Activated B cell treated with CpG ODN at 0.5 μM for 24 hours (primary cell): Measurements from ENCODE around the gene PIR. TPM values are rescaled to one million over a fixed set of nuclear protein-coding genes. Genes with fewer than 3 reads are reported as not detected.

Experiments used
- ATAC-seq: fragments of 200-7000 bp; cut with Tn5 transposase; one replicate; pipeline ENCODE4 v1.10.0; 2021; ENCODE audit warnings: low read depth, mild to moderate bottlenecking, moderate library complexity
- CTCF ChIA-PET: fragments of 350-600 bp; sonication (Branson Sonifier 250); formaldehyde crosslinking; loops from one replicate; lab custom pipeline; 2021; ENCODE audit warnings: antibody characterized with exemption; lab: Charles Lee
- POLR2A ChIA-PET: fragments of 350-600 bp; sonication (Branson Sonifier 250); formaldehyde crosslinking; loops from one replicate; lab custom pipeline; 2021; ENCODE audit warnings: antibody characterized with exemption; lab: Charles Lee
- DNase-seq: peaks from one replicate; pipeline ENCODE4 v3.0.0; 2022
- H3K27ac Mint-ChIP-seq: one replicate; pipeline ENCODE4 v1.8.0; 2020; ENCODE audit warnings: mixed read lengths
- H3K27me3 Mint-ChIP-seq: one replicate; pipeline ENCODE4 v1.8.0; 2021; ENCODE audit warnings: mixed read lengths
- H3K36me3 Mint-ChIP-seq: one replicate; pipeline ENCODE4 v1.8.0; 2021; ENCODE audit warnings: low read depth, mixed read lengths
- H3K4me1 Mint-ChIP-seq: one replicate; pipeline ENCODE4 v1.8.0; 2021; ENCODE audit warnings: mixed read lengths
- H3K4me3 Mint-ChIP-seq: one replicate; pipeline ENCODE4 v1.8.0; 2020; ENCODE audit warnings: mild to moderate bottlenecking, mixed read lengths
- H3K9me3 Mint-ChIP-seq: one replicate; pipeline ENCODE4 v1.8.0; 2020; ENCODE audit warnings: mixed read lengths
- intact Hi-C: fragments of 100-400 bp; cut with micrococcal nuclease; formaldehyde crosslinking; loops from one replicate; pipeline ENCODE4 v1.15.1; 2024
- total RNA-seq: library from RNA; stranded (reverse); gene quantifications from 2 replicates; pipeline ENCODE4 v1.2.3, GENCODE V29; 2022
- TF ChIP-seq, protein P1 (sequence below): fragments of 200-600 bp; IDR thresholded peaks from one replicate; pipeline ENCODE4 v1.8.0; 2022; ENCODE audit warnings: antibody characterized with exemption, mild to moderate bottlenecking

Gene PIR
- total RNA-seq, 1 donor from 2014 or later = 0.82 TPM

- H3K9me3 Mint-ChIP-seq = no peaks in the 10 kb centered on the region
- no peaks in the 10 kb centered on the region for H3K36me3 Mint-ChIP-seq
- no peaks in the 10 kb centered on the region for H3K4me1 Mint-ChIP-seq
- intact Hi-C loops = no loop called here
- no peak overlapping the region for H3K4me3 Mint-ChIP-seq
- TF ChIP-seq, protein P1, sequence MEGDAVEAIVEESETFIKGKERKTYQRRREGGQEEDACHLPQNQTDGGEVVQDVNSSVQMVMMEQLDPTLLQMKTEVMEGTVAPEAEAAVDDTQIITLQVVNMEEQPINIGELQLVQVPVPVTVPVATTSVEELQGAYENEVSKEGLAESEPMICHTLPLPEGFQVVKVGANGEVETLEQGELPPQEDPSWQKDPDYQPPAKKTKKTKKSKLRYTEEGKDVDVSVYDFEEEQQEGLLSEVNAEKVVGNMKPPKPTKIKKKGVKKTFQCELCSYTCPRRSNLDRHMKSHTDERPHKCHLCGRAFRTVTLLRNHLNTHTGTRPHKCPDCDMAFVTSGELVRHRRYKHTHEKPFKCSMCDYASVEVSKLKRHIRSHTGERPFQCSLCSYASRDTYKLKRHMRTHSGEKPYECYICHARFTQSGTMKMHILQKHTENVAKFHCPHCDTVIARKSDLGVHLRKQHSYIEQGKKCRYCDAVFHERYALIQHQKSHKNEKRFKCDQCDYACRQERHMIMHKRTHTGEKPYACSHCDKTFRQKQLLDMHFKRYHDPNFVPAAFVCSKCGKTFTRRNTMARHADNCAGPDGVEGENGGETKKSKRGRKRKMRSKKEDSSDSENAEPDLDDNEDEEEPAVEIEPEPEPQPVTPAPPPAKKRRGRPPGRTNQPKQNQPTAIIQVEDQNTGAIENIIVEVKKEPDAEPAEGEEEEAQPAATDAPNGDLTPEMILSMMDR = no peak
- ATAC-seq (no peak), DNase-seq (no peak)
- H3K27me3 Mint-ChIP-seq = no peaks in the 10 kb centered on the region
- H3K27ac Mint-ChIP-seq = no peak overlapping the region
- ChIA-PET CTCF (no interaction called here), POLR2A (no interaction called here)
Observed at GRCh38 chrX:15523088-15523487, 30.0 kb upstream of the PIR start.

DNA sequence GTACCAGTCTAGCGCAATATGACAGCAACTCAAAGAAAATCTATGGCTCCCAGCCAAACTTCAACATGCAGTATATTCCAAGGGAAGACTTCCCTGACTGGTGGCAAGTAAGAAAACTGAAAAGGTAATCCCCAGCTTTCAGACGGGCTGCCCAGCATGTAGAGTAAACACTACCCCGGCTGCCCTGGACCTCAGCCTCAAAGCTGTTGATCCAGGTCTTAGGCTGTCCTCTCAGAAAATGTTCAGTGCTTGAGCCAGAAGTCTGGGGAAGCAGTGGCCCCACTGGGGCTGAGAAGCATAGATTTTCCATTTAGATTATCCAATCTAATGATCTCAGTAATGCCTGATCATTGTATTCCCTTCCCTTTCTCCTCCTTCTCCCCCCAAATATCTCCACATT, 29.3 kb upstream of the PIR start:
- Mint-ChIP-seq H3K4me3 (no peak overlapping the region), H3K4me1 (no peaks in the 10 kb centered on the region), H3K9me3 (no peaks in the 10 kb centered on the region), H3K27me3 (no peaks in the 10 kb centered on the region), H3K36me3 (no peaks in the 10 kb centered on the region), H3K27ac (no peak overlapping the region)
- ChIA-PET POLR2A (no interaction called here), CTCF (no interaction called here)
- no peak for ATAC-seq
- intact Hi-C loops = no loop called here
- no peak for DNase-seq
- TF ChIP-seq, protein P1 = no peak

- Mint-ChIP-seq H3K27ac (no peak overlapping the region), H3K27me3 (no peaks in the 10 kb centered on the region), H3K36me3 (no peaks in the 10 kb centered on the region), H3K4me3 (no peak overlapping the region), H3K9me3 (no peaks in the 10 kb centered on the region), H3K4me1 (no peaks in the 10 kb centered on the region)
- DNase-seq (no peak), ATAC-seq (no peak)
- TF ChIP-seq, protein P1 = no peak
- POLR2A ChIA-PET = no interaction called here
- intact Hi-C loops = no loop called here
- CTCF ChIA-PET = no interaction called here
Observed at GRCh38 chrX:15515931-15516330, 22.8 kb upstream of the PIR start.

GRCh38 chrX:15514279-15514678, 21.1 kb upstream of the PIR start:
- Mint-ChIP-seq H3K4me3 (no peak overlapping the region), H3K36me3 (no peaks in the 10 kb centered on the region), H3K4me1 (no peaks in the 10 kb centered on the region), H3K27me3 (no peaks in the 10 kb centered on the region), H3K9me3 (no peaks in the 10 kb centered on the region), H3K27ac (no peak overlapping the region)
- intact Hi-C loops = no loop called here
- CTCF ChIA-PET = no interaction called here
- TF ChIP-seq, protein P1 = no peak
- ATAC-seq (no peak), DNase-seq (no peak)
- POLR2A ChIA-PET = no interaction called here

- Mint-ChIP-seq H3K4me1 (no peaks in the 10 kb centered on the region), H3K9me3 (no peaks in the 10 kb centered on the region), H3K4me3 (no peak overlapping the region), H3K36me3 (no peaks in the 10 kb centered on the region), H3K27me3 (no peaks in the 10 kb centered on the region), H3K27ac (no peak overlapping the region)
- POLR2A ChIA-PET = no interaction called here
- TF ChIP-seq, protein P1 = no peak
- intact Hi-C loops = no loop called here
- CTCF ChIA-PET = no interaction called here
- no peak for DNase-seq
- ATAC-seq = no peak
Observed at GRCh38 chrX:15512401-15512965, 19.4 kb upstream of the PIR start.
